Measurements from ENCODE around the gene GPHA2.

Gene GPHA2

GRCh38 chr11:64888729-64889511 lies 46.8 kb downstream of the GPHA2 start:
- DNase-seq: no peak

DNA sequence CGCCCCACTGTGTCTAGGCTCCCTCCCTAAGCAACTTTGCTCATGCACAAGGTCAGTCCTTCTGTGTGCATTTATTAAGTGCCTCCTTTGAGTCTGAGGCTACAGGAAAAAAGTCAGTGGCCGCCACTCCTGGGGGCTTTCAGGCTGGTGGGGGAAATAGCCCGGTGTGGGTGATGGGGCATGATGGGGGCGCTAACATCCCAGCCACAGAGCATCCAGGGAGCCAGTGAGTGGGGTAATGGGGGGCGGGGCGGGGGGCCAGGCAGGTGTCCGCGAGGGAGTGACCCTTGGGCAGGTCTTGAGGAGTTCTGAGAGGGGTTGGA lies 47.3 kb downstream of the GPHA2 start:
- no peak for DNase-seq

DNA sequence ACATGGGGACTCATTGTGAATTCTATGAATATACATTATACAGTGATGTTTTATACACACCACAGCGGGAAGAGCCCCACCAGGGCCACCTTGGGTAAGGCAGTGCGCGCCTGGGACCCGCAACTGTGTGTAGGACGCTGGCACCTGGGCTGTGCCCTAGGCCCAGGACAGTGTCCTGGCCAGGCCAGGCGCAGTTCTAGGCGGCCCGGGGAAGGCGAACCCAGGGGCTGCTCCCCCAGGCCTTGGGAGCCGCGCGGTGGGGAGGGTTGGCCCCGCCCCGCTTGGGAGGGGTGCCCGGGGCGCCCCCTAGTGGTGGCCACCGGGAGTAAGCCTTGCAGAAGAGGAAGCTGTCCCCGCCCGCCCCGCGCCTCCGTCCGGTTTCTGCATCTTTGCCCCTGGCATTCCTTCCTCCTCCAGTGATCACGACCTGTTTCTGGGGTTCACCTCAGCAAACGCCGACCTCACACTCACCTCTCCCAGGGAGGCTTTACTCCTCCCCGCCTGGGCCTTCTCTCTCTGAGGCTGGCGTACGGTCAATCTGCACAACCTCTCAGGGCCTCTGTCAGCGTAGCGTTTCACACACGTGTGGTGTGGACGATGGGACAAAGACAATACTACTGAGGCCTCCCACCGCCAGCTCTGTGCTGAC lies 47.8 kb downstream of the GPHA2 start:
- peak; percentile 84 to 85 for DNase-seq

- DNase-seq: no peak
These were observed 48.4 kb downstream of the GPHA2 start for GRCh38 chr11:64887234-64887756.

DNA sequence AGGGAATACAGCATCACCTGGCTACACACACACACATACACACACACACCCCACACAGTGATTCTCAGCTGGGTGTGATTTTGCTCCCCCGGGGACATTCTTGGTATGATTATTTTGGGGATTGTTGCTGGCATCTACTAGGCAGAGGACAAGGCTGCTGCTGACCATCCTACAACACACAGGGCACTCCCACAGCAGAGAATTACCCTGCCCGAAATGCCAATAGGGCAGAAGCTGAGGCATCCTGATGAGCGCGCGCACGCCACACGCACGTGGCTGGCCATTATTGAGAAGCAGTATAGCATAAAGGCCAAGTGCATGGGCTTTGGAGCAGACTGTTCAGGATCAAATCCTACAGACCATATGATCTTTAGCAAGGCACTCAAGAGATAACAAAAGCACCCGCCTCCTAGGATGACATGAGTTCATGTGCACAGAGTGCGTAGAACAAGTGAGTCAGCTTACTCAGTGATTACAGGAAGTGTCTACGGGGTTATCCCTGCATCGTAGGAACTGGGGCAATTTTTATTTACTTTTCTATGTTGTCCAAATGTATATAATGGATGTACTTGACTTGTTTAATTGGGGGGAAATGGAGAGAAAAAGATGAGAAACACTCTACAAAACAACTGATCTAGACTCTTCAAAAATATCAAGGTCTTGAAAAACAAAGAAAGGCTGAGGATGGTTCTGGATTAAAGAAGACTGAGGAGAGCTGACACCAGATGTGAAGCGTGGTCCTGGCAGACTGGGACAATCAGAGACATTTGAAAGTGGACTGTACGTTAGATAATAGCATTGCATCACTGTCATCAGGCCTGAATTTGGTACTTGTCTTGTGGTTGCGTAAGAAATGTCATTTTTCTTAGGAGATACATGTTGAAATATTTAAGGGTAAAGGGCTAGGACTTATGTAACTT lies 50.1 kb downstream of the GPHA2 start:
- peak; percentile 44 to 61 for DNase-seq

Measured in CD4-positive, alpha-beta T cell treated with Interleukin-1 beta for 1 hour (primary cell).